Lower lobe of right lung (tissue), 2 donors: ENCODE data around the gene CCT7. TPM values are rescaled to one million over a fixed set of nuclear protein-coding genes. Genes with fewer than 3 reads are reported as not detected.

Experiments used
- ATAC-seq, 2 donors: fragments of 200-7000 bp; cut with Tn5 transposase; one replicate each; pipeline ENCODE4 v1.9.1; 2020 to 2022; ENCODE audit warnings: mild to moderate bottlenecking in 2 of 2, moderate library complexity in 2 of 2
- DNase-seq: peaks from one replicate; pipeline ENCODE4 v3.0.0-alpha.2; 2020
- H3K27ac ChIP-seq: fragments of 200-600 bp; one replicate; pipeline ENCODE4 v1.8.0; 2022
- H3K27me3 ChIP-seq: fragments of 200-600 bp; one replicate; pipeline ENCODE4 v1.8.0; 2022; ENCODE audit warnings: low read depth
- H3K36me3 ChIP-seq: fragments of 200-600 bp; one replicate; pipeline ENCODE4 v1.8.0; 2022; ENCODE audit warnings: mild to moderate bottlenecking
- H3K4me1 ChIP-seq: fragments of 200-600 bp; one replicate; pipeline ENCODE4 v1.8.0; 2022
- H3K4me3 ChIP-seq: fragments of 200-600 bp; one replicate; pipeline ENCODE4 v1.8.0; 2022; ENCODE audit warnings: mild to moderate bottlenecking
- H3K9me3 ChIP-seq: fragments of 200-600 bp; one replicate; pipeline ENCODE4 v1.8.0; 2022
- CTCF ChIP-seq: fragments of 200-600 bp; IDR thresholded peaks from one replicate; pipeline ENCODE4 v1.8.0; 2022; ENCODE audit warnings: antibody characterized with exemption, mild to moderate bottlenecking
- intact Hi-C: fragments of 100-400 bp; cut with DNase I; formaldehyde crosslinking; loops from one replicate; pipeline ENCODE4 v1.11.0; 2022
- total RNA-seq: library from RNA; stranded (reverse); fragmentation: NEBNext Ultra II Directional; extraction: Animal tissue kit (Norgen Biotek cat#: 25700); gene quantifications from one replicate; pipeline ENCODE4 v1.2.1, GENCODE V29; 2021
- donor health status: DM: no; HTN: yes; CAD: no; lungs with severe emphysema.

CCT7 gene
- total RNA-seq, 1 donor from 2014 or later: 151 TPM

- peaks cover 23% of the 10 kb centered on the region for H3K4me1 ChIP-seq
- no peak overlapping the region for H3K4me3 ChIP-seq
- DNase-seq: no peak
- TF ChIP-seq CTCF: no peak
- peaks cover 80% of the 10 kb centered on the region for H3K27me3 ChIP-seq
- H3K9me3 ChIP-seq: no peaks in the 10 kb centered on the region
- intact Hi-C loops: no loop called here
- H3K27ac ChIP-seq: no peak overlapping the region
- no peak for ATAC-seq
- no peaks in the 10 kb centered on the region for H3K36me3 ChIP-seq
Measured at GRCh38 chr2:73295751-73296400, 61.8 kb downstream of the CCT7 start.

DNA sequence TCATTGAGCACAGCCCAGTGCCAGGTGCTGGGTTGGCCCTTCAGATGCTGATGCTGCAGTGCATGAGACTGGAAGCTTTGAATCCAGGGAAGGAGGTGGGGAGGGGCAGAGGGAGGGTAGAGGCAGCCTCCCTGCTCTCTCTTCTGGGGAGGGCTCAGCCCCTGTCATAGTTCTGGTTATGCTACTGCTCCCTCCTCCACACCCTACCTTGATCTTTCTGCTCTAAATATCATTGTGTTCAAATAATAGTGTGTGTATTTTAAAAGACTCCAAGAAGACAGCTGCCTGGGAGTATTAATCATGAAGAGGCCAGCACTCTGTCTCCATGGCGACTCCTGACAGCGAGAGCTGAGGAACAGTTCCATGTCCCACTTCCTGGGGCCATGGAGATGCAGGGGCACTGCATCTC, 63.0 kb downstream of the CCT7 start:
- H3K27ac ChIP-seq: no peak overlapping the region
- peaks cover 12% of the 10 kb centered on the region for H3K4me1 ChIP-seq
- H3K4me3 ChIP-seq: no peak overlapping the region
- TF ChIP-seq CTCF: no peak
- H3K36me3 ChIP-seq: no peaks in the 10 kb centered on the region
- H3K9me3 ChIP-seq: no peaks in the 10 kb centered on the region
- DNase-seq (no peak), ATAC-seq (no peak)
- H3K27me3 ChIP-seq: peaks cover 67% of the 10 kb centered on the region
- intact Hi-C loops: no loop called here

DNA sequence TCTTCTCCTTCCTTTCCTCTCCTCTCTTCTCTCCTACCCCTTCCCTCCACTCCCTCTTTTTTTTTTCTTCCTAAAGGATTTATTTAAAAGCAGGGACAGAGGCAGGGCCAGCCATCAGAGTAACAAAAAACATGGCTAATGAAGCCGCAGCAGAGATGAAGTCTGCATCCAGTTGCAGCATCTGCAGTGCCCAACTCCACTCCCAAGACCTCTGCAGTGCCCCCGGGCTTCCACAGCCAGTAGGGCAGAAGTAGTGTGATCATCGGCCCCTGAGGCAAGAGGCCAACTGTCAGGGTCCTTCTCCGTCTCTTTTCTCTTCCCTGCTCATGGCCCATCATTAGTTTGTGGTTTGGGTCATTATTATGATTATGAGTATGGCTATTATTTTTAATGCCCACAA, 63.5 kb downstream of the CCT7 start:
- Histone ChIP-seq H3K4me3 (no peak overlapping the region), H3K27me3 (peaks cover 63% of the 10 kb centered on the region), H3K27ac (no peak overlapping the region), H3K9me3 (no peaks in the 10 kb centered on the region), H3K36me3 (no peaks in the 10 kb centered on the region), H3K4me1 (peaks cover 9% of the 10 kb centered on the region)
- no peak for ATAC-seq
- no peak for DNase-seq
- intact Hi-C loops: no loop called here
- no peak for TF ChIP-seq CTCF

- peaks cover 29% of the 10 kb centered on the region for H3K27me3 ChIP-seq
- intact Hi-C loops: no loop called here
- no peaks in the 10 kb centered on the region for H3K9me3 ChIP-seq
- no peak for ATAC-seq
- no peaks in the 10 kb centered on the region for H3K36me3 ChIP-seq
- no peak overlapping the region for H3K27ac ChIP-seq
- no peaks in the 10 kb centered on the region for H3K4me1 ChIP-seq
- TF ChIP-seq CTCF: no peak
- DNase-seq: no peak
- no peak overlapping the region for H3K4me3 ChIP-seq
Measured at GRCh38 chr2:73300926-73301325, 66.8 kb downstream of the CCT7 start.

GRCh38 chr2:73301636-73302035, 67.5 kb downstream of the CCT7 start:
- no peaks in the 10 kb centered on the region for H3K9me3 ChIP-seq
- H3K4me3 ChIP-seq: no peak overlapping the region
- intact Hi-C loops: no loop called here
- peaks cover 22% of the 10 kb centered on the region for H3K27me3 ChIP-seq
- DNase-seq: no peak
- no peak for ATAC-seq
- no peaks in the 10 kb centered on the region for H3K36me3 ChIP-seq
- no peak for TF ChIP-seq CTCF
- no peaks in the 10 kb centered on the region for H3K4me1 ChIP-seq
- no peak overlapping the region for H3K27ac ChIP-seq

Other genes starting within 250 kb of the CCT7 start
- 15.4 TPM for gene SFXN5, start 162.6 kb upstream of the CCT7 start, total RNA-seq
- gene RAB11FIP5, start 121.4 kb upstream of the CCT7 start, total RNA-seq: 20.6 TPM
- gene NOTO, start 31.7 kb upstream of the CCT7 start, total RNA-seq: not detected
- gene SMYD5, start 20.1 kb upstream of the CCT7 start, total RNA-seq: 13.3 TPM
- gene PRADC1, start 1.1 kb upstream of the CCT7 start, total RNA-seq: 14.8 TPM
- 2.9 TPM for gene FBXO41, start 50.2 kb downstream of the CCT7 start, total RNA-seq
- not detected for gene EGR4, start 59.2 kb downstream of the CCT7 start, total RNA-seq
- gene ALMS1, start 151.5 kb downstream of the CCT7 start, total RNA-seq: 22.0 TPM